NOMO-1 (cell line): ENCODE measurements around the gene PRDM16.

Experiments
- DNase-seq, 2 experiments: peaks; one replicate each; lab custom pipeline; 2025; ENCODE audit not compliant: unreplicated experiment in 2 of 2; lab: John Stamatoyannopoulos, UW

The PRDM16 gene

DNA sequence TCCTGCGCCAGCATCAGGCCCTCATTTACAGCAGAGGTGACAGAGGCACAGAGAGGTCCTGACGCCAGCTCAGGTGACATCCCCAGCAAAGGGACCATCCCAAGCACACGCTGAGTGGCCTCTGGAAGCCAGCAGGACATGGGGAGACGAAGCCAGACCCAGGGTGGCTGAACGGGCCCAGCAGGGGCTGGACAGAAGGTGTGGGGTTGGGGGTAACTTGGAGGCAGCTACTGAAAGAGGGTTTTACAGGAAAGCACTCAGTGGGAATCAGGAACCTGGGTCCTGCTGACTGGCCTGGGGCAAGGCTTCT is 383.8 kb downstream of the PRDM16 start:
- no peak for DNase-seq

DNA sequence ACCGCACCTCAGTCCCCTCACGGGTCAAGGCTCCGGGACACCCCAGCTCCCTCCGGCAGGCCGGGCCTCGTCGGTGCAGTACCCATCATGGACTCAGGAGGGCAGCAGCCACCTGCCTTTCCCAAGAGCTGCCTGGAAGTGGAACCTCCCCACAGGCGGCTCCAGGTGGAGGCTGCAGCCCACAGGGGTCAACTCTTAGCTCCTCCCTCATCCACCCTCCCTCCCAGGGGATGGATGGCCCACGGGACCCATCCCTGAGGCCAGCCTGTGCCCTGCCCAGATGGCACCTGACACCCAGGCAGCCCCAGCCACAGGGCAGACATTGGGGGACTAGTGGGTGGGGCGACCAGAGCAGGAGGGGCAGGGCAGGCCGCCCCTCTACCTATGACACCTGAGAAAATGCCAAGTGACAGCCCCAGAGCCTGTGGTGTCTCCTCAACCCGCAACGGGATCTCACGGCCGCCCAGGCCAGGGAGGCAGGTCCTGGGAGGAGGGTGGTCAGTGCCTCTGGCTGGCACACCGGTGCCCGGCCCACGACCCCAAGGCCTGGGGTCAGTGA is 384.3 kb downstream of the PRDM16 start:
- DNase-seq: peak; percentile 12 to 27

DNA sequence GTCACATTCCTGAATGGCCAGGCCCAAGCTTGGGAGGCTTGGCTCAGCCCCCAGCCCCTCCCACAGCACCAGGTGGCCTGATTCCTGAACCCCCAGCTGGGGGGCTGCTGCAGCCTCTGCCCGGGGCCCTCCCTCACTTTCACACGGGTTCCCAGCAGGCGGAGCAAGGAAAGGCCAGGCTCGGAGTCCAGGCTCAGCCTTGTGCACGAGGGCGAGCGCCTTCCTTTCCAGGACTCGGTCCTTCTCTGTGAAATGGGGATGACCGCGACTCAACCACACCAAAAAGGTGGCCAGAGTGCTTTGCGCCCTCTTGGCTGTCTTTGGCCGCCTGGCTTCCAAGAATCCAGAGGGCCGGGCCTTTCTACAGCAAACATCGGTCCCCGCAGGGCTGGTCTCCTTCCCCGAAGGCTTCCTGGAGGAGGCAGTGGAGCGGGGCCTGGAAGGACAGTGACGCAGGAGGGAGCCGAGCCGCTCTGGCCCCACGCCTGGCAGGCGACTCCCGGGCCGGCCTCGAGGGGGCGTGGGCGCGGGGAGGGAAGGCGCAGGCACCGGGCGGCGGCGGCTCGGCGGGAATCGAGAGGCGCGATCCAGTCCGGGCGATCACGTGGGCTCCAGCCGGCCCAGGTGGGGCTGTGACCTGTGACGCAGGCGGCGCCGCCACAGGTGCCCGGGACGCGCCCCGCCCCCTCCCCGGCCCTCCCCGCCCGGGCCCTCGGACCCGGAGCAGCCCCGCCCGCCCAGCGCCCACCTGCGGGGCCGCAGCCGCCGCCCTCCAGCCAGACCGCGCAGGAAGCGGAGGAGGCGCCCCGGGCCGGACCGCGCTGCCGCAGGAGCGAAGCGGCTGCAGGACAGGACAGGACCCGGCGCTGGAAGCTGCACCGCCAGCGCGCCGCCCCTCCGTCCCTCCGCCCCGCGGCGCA is 385.1 kb downstream of the PRDM16 start, which contains the start of gene ARHGEF16:
Gene ARHGEF16, plus strand, starts transcription at position 775 of the 920 bp plus-strand sequence. CDS start 8,420 bp downstream, outside the sequence.
- peak in 1 of 2 experiments; percentile 21 for DNase-seq

DNA sequence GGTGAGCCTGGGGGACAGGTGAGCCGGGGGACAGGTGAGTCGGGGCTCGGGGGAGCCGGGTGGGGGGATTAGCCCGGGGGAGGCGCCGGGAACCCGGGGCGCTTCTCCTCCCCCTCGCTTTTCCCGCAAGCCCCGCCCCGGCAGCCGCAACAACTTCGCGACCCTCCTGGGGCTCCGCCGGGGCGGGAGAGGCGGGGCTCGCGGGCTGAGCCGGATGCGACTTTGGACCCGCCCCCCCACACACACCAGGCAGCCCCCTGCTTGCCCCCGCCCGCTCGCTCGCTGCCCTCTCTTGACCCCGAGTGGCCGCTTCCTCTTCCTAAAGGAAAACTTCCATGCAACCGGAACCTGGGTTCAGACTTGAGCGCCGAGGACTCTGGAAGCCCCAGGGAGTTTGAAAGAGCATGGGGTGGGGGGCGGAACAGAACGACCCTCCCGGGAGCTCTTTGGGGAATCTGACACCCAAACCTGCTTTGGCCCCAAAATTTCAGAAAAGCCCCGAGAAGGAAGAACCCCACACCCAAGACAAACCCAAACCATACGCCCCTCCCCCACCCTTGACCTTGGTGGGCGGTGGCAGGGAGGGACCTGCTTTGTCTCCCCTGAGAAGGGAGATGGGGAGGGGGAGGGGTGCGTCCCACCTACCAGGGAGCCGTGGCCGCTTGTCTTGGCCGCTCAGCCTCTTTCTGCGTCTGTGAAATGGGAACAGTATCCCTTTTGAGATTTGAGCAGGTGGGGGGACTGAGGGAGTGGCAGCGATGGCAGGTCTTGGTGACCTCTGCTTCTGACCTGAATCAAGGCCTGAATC is 386.0 kb downstream of the PRDM16 start:
- no peak for DNase-seq

DNA sequence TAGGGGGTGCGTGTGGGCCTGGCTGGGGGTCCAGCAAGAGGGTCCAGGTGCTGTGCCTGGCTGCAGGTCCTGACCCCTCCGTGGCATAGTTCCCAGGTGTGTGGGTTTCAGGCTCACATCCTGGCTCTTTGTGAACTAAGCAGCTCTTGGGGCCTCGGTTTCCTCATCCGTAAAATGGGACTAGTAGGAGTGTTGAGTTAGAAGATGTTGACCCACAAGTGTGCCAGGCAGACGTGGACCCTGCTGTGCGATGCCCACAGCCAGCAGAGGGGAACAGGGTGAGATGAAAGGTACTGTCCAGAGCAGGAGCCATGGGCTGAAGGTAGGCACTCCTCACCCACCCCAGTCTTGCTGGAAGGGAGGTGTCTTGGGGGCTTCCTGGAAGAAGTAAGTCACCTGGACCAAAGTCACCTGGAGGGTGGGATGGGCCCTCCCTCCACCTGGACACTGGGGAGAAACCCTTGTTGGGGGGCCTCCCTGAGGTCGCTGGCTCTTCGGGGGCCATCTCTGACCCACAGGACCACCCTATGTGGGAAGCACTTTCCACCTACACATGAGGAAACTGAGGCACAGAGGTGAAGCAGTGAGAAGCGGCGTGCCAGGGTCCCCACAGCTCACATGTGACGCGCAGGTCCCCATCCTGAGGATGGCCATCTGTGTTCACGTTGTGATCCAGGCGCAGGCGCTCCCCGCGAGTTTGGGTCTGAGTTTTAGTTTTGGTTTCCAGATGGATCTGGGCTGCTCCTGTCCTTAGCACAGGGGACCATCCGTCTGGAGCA is 386.9 kb downstream of the PRDM16 start:
- no peak for DNase-seq

DNA sequence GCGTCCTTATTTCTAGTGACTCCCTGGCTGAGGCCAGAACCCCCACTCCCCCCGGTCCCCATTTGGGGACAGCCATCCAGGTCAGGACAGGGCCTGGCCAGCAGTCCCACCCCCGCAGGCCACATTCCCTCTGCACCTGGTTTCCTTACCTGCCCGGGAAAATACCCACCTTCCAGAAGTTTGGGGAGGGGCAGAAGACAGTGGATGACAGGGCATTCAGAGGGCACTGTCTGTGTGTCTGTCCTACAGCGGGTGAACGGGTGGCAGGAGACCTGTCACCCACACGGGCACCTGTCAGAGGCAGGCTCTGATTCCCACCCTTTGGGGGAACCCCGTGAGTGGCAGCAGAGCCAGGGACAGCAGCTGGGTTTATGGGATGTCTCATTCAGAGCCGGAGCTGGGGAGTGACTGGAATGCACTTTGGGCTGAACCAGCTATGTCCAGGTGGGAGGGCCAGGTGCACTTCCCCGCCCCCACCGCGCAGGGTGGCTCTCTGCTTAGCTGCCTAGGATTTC is 387.5 kb downstream of the PRDM16 start:
- DNase-seq: no peak

DNA sequence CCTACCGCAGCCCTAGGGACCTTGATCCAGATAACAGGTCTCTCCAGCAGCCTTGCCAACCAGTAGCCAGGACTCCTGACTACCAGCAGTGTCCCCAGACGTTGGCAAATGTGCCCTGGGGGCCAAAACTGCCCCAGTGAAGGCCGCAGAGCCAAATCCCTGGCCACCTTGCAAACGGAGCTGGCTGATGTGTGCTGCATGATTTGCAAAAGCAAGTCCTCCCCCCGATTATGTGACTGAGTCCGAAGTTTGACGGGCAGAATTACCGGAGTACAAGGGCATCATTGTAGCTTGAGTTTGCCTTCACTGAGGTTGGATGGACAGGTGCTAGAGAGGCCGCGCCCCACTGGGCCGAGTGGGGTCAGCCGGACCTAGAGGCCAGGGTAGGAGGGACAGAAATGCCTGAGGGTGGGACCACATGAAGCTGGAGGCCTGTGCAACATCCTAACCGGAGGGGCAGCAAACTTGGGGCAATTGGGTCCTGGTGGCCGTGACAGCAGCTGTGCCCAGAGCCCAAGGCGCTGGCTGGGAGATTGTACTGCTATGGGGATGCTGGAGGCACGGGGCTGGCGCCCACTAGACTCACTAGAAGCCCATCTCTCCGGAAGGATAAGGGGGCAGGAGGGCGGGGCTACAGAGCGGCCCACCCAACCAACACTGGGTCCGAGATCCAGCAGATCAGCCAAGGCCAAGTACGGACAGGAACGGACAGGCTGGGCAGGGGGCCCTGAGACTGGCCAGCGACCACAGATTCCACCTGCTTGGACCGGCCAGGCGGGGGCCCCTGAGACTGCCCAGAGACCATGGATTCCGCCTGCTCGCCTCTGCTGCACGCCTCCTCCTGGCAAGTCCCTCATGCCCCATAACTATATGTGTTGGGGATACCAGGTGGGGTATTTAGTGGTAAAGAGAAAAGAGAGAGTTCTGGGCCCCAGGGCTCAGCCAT is 388.2 kb downstream of the PRDM16 start:
- DNase-seq: no peak

DNA sequence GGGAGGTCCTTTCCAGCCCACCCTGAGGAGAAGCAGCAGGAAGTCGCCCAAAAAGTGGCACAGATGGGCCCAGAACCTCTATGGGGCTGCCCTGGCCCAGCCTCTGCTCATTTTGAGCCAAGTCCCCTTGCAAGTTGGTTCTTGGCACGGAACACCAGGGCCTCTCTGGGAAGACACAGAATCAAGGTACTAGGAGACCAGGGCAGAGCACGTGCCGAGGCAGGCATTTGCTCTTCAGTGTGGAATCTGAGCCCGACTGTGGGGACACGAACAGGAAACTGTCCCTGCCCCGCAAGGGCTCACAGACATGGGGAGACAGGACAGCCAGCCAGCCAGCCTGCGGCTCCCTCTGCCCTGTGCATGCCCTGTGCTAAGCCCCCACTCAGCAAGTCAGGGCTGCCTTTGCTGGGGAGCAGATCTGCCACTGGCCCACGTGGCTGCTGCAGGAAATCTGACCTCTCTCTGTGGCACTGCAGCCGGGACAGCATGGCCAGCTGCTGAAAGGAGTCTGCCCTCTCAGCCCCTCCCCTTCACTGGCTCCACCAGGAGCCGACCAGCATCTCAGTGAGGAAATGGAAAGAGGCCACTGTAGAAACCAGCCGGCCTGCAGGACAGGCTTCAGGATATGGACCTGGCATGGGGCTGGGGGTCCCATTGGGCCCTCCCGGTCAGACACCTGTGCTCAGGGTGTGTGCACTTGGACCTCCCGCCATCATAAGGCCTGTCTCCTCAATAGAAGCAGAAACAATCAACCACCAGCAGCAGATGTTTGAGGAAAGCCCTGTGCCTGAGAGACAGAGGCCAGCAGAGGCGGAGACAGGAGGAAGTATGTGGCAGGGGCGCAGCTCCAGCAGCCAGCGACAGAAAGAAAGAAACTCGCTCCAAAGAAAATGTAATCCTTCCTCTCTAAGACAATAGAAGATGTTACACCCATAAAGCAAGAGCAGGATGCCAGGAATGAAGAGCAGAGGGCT is 389.2 kb downstream of the PRDM16 start:
- DNase-seq: no peak

DNA sequence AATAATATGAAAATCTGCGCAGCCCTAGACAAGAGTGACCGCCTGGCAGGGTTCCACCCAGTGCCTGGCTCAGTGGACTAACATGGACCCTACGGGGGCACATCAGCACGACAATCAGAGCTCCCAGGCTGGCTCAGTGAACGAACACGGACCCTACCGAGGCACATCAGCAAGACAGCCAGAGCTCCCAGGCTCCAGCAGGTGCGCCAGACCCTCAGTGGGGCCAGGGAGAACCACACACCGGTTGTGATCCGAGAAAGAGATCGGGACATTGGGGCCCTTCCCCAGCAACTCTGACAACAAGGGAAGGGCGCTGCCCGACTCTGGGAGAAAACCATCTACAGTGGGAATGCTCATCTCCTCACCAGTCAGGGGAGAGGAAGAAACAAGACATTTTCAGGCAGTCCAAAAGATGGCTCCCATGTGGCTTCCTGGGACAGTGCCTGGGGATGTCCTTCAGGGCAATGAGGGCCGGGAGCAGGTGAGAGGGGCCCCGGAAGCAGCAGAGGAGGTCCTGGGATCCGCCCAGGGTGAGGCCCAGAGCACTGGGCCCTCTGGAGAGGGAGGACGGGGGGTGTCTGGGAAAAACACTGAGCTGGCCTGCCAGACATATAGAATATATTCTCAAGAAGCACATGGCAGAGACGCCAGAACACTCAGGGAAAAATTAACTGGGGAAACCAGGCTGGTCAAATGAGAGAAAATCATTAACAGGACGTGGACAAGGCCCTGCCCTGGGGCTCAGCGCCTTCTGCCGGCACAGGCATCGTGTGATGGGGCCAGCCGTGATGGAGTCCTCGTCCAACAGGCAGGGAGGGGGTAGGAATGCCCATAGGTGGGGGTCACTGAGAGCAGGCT is 390.3 kb downstream of the PRDM16 start:
- no peak for DNase-seq

DNA sequence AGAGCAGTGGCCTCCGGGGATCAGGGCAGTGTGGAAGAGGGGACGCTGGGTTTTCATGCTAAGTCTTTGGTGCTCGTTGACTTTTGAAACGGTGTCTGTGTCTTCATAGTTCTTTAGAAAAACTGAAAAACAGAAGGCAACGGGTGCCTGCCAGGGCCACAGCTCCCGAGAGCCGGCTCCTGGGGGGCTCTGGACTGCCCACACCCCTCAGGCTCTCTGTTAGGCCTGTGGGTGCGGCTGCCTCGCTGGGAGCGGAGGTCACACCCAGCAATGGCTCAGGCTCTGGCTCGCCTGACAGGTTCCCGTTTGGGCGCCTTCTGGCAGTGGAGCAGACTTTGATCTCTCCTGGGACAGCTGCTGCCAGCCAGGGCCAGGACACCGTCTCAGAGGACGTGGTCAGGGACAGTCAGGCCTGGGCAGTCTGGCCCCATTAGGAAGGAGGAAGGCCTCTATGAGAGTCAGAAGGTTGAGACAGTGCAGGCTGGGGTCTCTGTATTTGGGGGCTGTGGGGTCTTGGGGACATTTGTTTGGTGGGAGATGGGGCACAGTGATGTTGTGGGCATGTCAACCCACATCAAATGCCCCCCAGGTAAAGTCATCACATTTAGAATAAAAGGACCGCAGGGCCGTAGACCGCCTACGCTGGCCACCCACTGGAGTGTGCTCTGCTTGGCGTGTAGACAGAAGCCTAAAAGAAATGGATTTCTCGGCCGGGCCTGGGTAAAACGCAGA is 391.1 kb downstream of the PRDM16 start:
- DNase-seq: no peak

DNA sequence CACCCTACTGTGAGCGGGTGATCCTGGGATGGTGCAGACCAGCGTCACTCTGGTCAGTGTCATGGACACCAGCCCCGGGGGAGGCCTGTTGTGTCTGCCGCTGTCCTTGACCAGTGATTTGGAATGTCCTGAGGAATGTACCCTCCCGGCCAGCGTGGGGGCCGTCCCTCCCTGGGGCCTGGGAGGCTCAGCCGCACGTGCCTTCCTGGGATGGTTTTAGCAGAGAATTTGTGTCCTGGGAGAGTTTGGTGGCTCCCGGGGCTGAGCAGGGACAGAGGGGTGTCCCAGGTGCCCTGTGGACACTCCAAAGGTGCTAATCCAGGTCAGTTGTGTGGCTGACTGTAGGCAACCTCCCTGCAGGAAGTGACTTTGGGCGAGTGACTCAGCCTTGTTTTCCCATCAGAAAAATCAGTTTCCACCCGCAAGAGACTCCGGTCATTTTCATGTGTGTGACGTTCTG is 391.7 kb downstream of the PRDM16 start:
- no peak for DNase-seq

DNA sequence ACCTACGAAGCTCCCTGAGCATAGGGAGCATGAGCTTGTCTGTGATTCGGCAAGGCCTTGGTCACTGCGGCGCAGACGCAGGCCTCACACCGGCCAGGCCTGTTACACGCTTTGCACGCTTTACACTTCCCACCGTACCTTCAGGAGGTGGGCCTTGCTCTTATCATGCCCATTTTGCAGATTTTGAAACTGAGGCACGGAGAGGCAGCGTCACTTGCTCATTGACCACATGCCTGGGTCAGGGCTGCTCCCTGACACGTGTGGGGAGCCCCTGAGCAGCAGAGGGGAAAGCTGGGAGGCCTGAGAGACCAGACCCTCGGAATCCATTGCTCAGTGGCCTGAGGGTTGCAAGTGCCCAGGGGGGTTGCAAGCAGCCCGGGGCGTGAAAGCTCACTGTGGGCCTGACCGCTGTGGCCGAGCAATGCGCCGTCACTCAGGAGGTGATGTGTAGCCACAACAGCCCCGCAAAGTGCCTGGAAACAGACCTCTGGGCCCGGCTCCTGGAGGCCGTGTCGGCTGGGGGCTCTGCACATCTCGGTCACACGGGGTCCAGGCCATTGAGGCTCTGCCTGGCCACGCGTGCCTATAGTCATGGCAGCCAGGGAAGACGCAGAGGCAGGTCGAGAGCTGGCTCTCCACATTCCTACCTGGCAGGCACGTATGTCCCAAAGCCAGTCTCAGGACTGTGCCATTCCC is 392.4 kb downstream of the PRDM16 start:
- no peak for DNase-seq

GRCh38 chr1:3461934-3462275 is 392.9 kb downstream of the PRDM16 start:
- DNase-seq: no peak

DNA sequence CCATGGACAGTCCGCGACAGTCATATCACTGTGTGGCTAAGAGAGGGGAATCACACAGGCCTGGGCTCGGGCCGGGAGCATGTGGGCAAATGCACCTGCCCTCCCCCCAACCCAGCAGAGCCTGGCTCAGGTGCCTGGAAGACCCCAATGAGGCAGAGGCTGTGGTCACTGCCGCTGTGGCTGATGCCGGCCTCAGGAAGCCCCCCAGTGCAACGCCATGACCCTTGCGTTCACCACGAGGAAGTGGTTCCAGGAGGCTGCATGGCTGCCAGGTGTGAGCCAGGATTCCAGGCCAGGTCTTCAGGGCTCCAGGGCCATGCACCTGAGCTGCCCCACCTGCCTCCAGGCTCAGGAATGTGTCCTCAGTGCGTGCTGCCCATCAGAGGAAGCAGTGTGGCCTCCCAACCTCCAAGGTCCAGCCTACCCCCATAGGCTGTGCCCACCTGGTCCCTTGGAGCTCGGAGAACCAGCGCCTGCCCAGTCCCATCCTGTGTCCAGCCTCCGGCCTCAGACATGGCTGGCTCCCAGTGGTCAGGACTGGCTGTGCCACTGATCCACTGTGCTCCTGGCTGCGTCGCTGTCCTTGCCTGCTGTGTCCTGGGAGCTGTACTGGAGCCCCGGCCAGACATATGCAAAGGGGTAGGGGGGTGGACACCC is 393.5 kb downstream of the PRDM16 start:
- no peak for DNase-seq

GRCh38 chr1:3463013-3463385 is 394.0 kb downstream of the PRDM16 start:
- no peak for DNase-seq

GRCh38 chr1:3463408-3463863 is 394.4 kb downstream of the PRDM16 start:
- no peak for DNase-seq
